ENCODE results near the gene TRIM71.

DNA sequence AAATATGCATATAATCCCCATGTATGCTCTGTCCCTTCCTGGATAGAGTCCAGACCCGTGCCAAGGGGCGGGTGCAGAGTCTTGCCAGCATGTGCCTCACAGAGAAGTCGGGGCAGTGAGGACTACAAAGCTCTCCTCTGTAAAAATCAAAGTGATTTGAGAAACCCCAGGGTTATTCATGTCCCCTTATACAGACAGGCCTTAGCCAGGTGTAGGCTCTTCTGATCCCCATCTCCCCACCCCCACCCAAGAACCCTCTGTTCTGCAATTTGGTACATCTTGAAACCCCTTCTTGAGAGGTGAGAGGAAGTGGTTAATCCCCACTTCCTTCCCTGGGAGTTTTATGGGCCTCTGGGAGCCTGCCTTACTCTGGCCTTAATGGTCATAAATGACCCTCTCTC is 24.7 kb downstream of the TRIM71 start:
- TF ChIP-seq POLR2A (IDR thresholded peaks at IDR 0.05) (no peak), CTCF (IDR thresholded peaks at IDR 0.05) (no peak)
